ENCODE data around the gene LARP4.

The LARP4 gene

DNA sequence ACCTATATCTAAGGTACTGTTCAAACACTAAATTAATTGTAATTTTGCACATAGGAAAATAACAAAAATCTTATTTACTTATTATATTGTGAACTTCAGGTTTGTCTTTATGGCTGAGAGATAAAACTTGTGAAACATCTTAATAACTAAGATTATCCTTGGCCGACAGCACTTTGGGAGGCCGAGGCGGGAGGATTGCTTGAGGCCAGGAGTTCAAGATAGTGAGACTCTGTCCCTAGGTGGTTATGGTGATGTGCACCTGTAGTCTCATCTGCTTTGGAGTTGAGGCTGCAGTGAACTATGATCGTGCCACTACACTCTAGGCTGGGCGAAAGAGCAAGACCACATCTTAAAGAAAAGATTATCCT is 126.7 kb downstream of the LARP4 start:
- Histone ChIP-seq H3K4me1 (ENCODE audit: insufficient read depth, low read length) (peaks cover 7% of the 10 kb centered on the region), H3K36me3 (ENCODE audit: insufficient read depth, low read length) (peaks cover 14% of the 10 kb centered on the region), H3K9me3 (ENCODE audit: insufficient read depth, low read length, severe bottlenecking) (no peaks in the 10 kb centered on the region), H3K79me2 (ENCODE audit: insufficient read depth, low read length) (peaks cover 80% of the 10 kb centered on the region), H3K4me3 (ENCODE audit: low read depth in 1 of 2, low read length in 2 of 2) (no peak overlapping the region), H2AFZ (ENCODE audit: low read depth, low read length) (no peak overlapping the region), H3K27me3 (ENCODE audit: insufficient read depth, low read length, poor library complexity) (no peaks in the 10 kb centered on the region), H3K9ac (ENCODE audit: low read depth, low read length) (no peak overlapping the region), H3K4me2 (ENCODE audit: insufficient read depth, low read length) (no peak overlapping the region), H3K27ac (ENCODE audit: low read length) (no peak overlapping the region), H4K20me1 (ENCODE audit: insufficient read depth, low read length) (peaks cover 17% of the 10 kb centered on the region)
- ATAC-seq (ENCODE audit: insufficient read depth, low read depth) = no peak
- no peak for DNase-seq
- no peak for TF ChIP-seq EZH2 (IDR thresholded peaks at IDR 0.05; ENCODE audit: borderline replicate concordance, low read depth, low read length, severe bottlenecking)
- TF ChIP-seq, protein P1, sequence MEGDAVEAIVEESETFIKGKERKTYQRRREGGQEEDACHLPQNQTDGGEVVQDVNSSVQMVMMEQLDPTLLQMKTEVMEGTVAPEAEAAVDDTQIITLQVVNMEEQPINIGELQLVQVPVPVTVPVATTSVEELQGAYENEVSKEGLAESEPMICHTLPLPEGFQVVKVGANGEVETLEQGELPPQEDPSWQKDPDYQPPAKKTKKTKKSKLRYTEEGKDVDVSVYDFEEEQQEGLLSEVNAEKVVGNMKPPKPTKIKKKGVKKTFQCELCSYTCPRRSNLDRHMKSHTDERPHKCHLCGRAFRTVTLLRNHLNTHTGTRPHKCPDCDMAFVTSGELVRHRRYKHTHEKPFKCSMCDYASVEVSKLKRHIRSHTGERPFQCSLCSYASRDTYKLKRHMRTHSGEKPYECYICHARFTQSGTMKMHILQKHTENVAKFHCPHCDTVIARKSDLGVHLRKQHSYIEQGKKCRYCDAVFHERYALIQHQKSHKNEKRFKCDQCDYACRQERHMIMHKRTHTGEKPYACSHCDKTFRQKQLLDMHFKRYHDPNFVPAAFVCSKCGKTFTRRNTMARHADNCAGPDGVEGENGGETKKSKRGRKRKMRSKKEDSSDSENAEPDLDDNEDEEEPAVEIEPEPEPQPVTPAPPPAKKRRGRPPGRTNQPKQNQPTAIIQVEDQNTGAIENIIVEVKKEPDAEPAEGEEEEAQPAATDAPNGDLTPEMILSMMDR (IDR thresholded peaks at IDR 0.05; ENCODE audit: borderline replicate concordance, extremely low read depth, low read length, poor library complexity, severe bottlenecking) = no peak

DNA sequence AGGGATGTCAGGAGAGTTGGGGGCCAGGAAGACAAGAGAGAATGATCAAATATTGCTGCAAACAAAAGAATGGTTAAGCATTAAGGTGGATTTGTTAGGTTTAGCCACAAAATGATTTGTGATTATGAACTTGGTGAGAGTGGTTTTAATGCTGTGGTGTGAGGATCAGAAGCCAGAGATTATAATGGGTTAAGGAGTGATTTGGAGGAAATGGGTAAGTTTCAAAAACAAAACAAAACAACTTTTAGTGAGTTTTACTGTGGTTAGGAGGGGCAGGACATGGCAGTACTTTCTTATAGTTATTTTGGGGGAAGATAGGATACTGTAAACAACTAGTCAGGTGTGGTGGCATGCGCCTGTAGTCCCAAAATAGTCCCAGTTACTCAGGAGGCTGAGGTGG is 128.1 kb downstream of the LARP4 start:
- peaks cover 81% of the 10 kb centered on the region for H3K79me2 ChIP-seq (ENCODE audit: insufficient read depth, low read length)
- peaks cover 5% of the 10 kb centered on the region; the same call in 1 of the 2 replicates for H3K36me3 ChIP-seq (ENCODE audit: insufficient read depth, low read length)
- no peak overlapping the region for H3K9ac ChIP-seq (ENCODE audit: low read depth, low read length)
- no peak overlapping the region for H2AFZ ChIP-seq (ENCODE audit: low read depth, low read length)
- no peak for DNase-seq
- no peak for TF ChIP-seq EZH2 (IDR thresholded peaks at IDR 0.05; ENCODE audit: borderline replicate concordance, low read depth, low read length, severe bottlenecking)
- TF ChIP-seq, protein P1 (IDR thresholded peaks at IDR 0.05; ENCODE audit: borderline replicate concordance, extremely low read depth, low read length, poor library complexity, severe bottlenecking) = no peak
- ATAC-seq (ENCODE audit: insufficient read depth, low read depth) = no peak
- H3K9me3 ChIP-seq (ENCODE audit: insufficient read depth, low read length, severe bottlenecking) = no peaks in the 10 kb centered on the region
- no peak overlapping the region for H3K4me2 ChIP-seq (ENCODE audit: insufficient read depth, low read length)
- H3K4me3 ChIP-seq (ENCODE audit: low read depth in 1 of 2, low read length in 2 of 2) = no peak overlapping the region
- H3K4me1 ChIP-seq (ENCODE audit: insufficient read depth, low read length) = peaks cover 12% of the 10 kb centered on the region
- H3K27me3 ChIP-seq (ENCODE audit: insufficient read depth, low read length, poor library complexity) = no peaks in the 10 kb centered on the region
- peaks cover 23% of the 10 kb centered on the region for H4K20me1 ChIP-seq (ENCODE audit: insufficient read depth, low read length)
- no peak overlapping the region for H3K27ac ChIP-seq (ENCODE audit: low read length)

DNA sequence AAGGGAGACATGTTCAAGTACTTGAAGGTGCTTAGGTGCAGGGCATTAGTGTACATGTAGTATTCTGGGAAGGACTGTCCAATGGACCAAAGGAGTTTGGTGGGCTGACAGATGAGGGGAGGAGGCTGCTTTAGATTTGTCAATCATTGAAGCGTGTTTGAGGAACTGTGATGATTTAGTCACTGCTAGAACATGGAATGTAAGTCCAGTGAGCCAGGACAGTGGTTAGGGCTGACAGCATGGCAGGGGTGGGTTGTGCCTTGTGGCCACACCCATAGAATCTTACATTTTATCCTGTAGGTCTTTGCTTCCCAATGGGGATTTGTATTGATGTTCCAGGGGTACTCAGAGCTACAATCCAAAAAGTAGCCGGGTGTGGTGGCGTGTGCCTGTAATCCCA is 128.7 kb downstream of the LARP4 start:
- Histone ChIP-seq H4K20me1 (ENCODE audit: insufficient read depth, low read length) (peaks cover 23% of the 10 kb centered on the region), H3K9me3 (ENCODE audit: insufficient read depth, low read length, severe bottlenecking) (no peaks in the 10 kb centered on the region), H3K36me3 (ENCODE audit: insufficient read depth, low read length) (peaks cover 5% of the 10 kb centered on the region; the same call in 1 of the 2 replicates), H2AFZ (ENCODE audit: low read depth, low read length) (no peak overlapping the region), H3K27ac (ENCODE audit: low read length) (no peak overlapping the region), H3K4me2 (ENCODE audit: insufficient read depth, low read length) (no peak overlapping the region), H3K79me2 (ENCODE audit: insufficient read depth, low read length) (peaks cover 81% of the 10 kb centered on the region), H3K4me1 (ENCODE audit: insufficient read depth, low read length) (peaks cover 12% of the 10 kb centered on the region), H3K27me3 (ENCODE audit: insufficient read depth, low read length, poor library complexity) (no peaks in the 10 kb centered on the region), H3K4me3 (ENCODE audit: low read depth in 1 of 2, low read length in 2 of 2) (no peak overlapping the region), H3K9ac (ENCODE audit: low read depth, low read length) (no peak overlapping the region)
- ATAC-seq (ENCODE audit: insufficient read depth, low read depth) = no peak
- DNase-seq = no peak
- no peak for TF ChIP-seq EZH2 (IDR thresholded peaks at IDR 0.05; ENCODE audit: borderline replicate concordance, low read depth, low read length, severe bottlenecking)
- TF ChIP-seq, protein P1 (IDR thresholded peaks at IDR 0.05; ENCODE audit: borderline replicate concordance, extremely low read depth, low read length, poor library complexity, severe bottlenecking) = no peak

Data from DND-41 (cell line).